IMR-90 (cell line): ENCODE data around the gene DCAF15. TPM values are rescaled to one million over a fixed set of nuclear protein-coding genes. Genes with fewer than 3 reads are reported as not detected.

Experiments used
- ATAC-seq: fragments of 200-7000 bp; cut with Tn5 transposase; 2 replicates; pipeline ENCODE4 v1.9.1; 2020; ENCODE audit warnings: low read depth, mild to moderate bottlenecking, moderate library complexity
- BruUV-seq: library from RNA; stranded (reverse); fragments of 400-500 nt; replicated peaks from 2 replicates; lab custom pipeline; 2021; lab: Mats Ljungman, UMichigan
- CTCF ChIA-PET: fragments of 300-600 bp; formaldehyde crosslinking; extraction: SDS; loops from one replicate; lab custom pipeline; 2021; ENCODE audit warnings: antibody characterized with exemption; lab: Yijun Ruan, JAX
- POLR2A ChIA-PET: fragments of 300-600 bp; sonication (Branson Sonifier 250); formaldehyde crosslinking; loops from one replicate; lab custom pipeline; 2022; ENCODE audit warnings: antibody characterized with exemption; ENCODE audit not compliant: unreplicated experiment; lab: Charles Lee
- DNase-seq: peaks from one replicate; pipeline ENCODE4 v3.0.0; 2013
- H2AFZ ChIP-seq: replicated peaks from 2 replicates; pipeline ENCODE3; 2013; ENCODE audit warnings: low read length, mild to moderate bottlenecking; ENCODE audit not compliant: poor library complexity
- H2AK5ac ChIP-seq: 2 replicates; pipeline ENCODE4 v1.6.1; 2013; ENCODE audit warnings: low read depth, low read length, inconsistent platforms
- H2AK9ac ChIP-seq: replicated peaks from 2 replicates; pipeline ENCODE3; 2013; ENCODE audit warnings: mild to moderate bottlenecking, low read depth, low read length, moderate library complexity; ENCODE audit not compliant: poor library complexity
- H2BK120ac ChIP-seq: 2 replicates; pipeline ENCODE4 v1.6.1; 2013; ENCODE audit warnings: low read depth, low read length, inconsistent platforms
- H2BK15ac ChIP-seq: 3 replicates; pipeline ENCODE4 v1.6.1; 2013; ENCODE audit warnings: low read depth, low read length, inconsistent platforms
- H2BK20ac ChIP-seq: 2 replicates; pipeline ENCODE4 v1.6.1; 2013; ENCODE audit warnings: low read depth, mild to moderate bottlenecking, inconsistent platforms, low read length, moderate library complexity
- H2BK5ac ChIP-seq: 2 replicates; pipeline ENCODE4 v1.6.1; 2013; ENCODE audit warnings: mild to moderate bottlenecking, low read depth, low read length, inconsistent platforms; ENCODE audit not compliant: poor library complexity, severe bottlenecking
- H3K14ac ChIP-seq: replicated peaks from 2 replicates; pipeline ENCODE4 v1.6.1; 2013; ENCODE audit warnings: low read depth, low read length, inconsistent platforms
- H3K18ac ChIP-seq: 2 replicates; pipeline ENCODE4 v1.6.1; 2013; ENCODE audit warnings: low read depth, low read length, control low read depth
- H3K23ac ChIP-seq: 2 replicates; pipeline ENCODE4 v1.6.1; 2013; ENCODE audit warnings: low read depth, low read length, inconsistent platforms
- H3K27ac ChIP-seq: 2 replicates; pipeline ENCODE4 v1.5.1; 2013; ENCODE audit warnings: mild to moderate bottlenecking, control low read depth, low read length; ENCODE audit not compliant: insufficient read depth
- H3K27me3 ChIP-seq: 2 replicates; pipeline ENCODE4 v1.6.1; 2013; ENCODE audit warnings: low read length; ENCODE audit not compliant: control insufficient read depth, insufficient read depth
- H3K36me3 ChIP-seq: 2 replicates; pipeline ENCODE4 v1.6.1; 2013; ENCODE audit warnings: low read length, mixed read lengths; ENCODE audit not compliant: control insufficient read depth, insufficient read depth
- H3K4ac ChIP-seq: 2 replicates; pipeline ENCODE4 v1.6.1; 2013; ENCODE audit warnings: low read depth, low read length, inconsistent platforms
- H3K4me1 ChIP-seq: 2 replicates; pipeline ENCODE4 v1.6.1; 2013; ENCODE audit warnings: low read length, mixed read lengths; ENCODE audit not compliant: control insufficient read depth, insufficient read depth
- H3K4me2 ChIP-seq: 2 replicates; pipeline ENCODE4 v1.6.1; 2013; ENCODE audit warnings: low read depth, mild to moderate bottlenecking, control low read depth, low read length, moderate library complexity
- H3K4me3 ChIP-seq: 2 replicates; pipeline ENCODE4 v1.5.1; 2013; ENCODE audit warnings: low read depth, mild to moderate bottlenecking, control low read depth, low read length, moderate library complexity; ENCODE audit not compliant: insufficient read depth
- H3K56ac ChIP-seq: 2 replicates; pipeline ENCODE4 v1.6.1; 2013; ENCODE audit warnings: low read length, inconsistent platforms; ENCODE audit not compliant: insufficient read depth; ENCODE audit errors: extremely low read depth
- H3K79me1 ChIP-seq, 2 experiments: 2 replicates each; pipeline ENCODE4 v1.6.1; 2013; ENCODE audit warnings: low read length in 2 of 2, inconsistent platforms in 1 of 2, low read depth in 1 of 2
- H3K9ac ChIP-seq: 2 replicates; pipeline ENCODE4 v1.6.1; 2013; ENCODE audit warnings: low read depth, low read length, control low read depth
- H3K9me1 ChIP-seq: 2 replicates; pipeline ENCODE4 v1.6.1; 2013; ENCODE audit warnings: low read length, inconsistent platforms; ENCODE audit not compliant: insufficient read depth
- H3K9me3 ChIP-seq: 2 replicates; pipeline ENCODE4 v1.6.1; 2013; ENCODE audit warnings: low read length; ENCODE audit not compliant: control insufficient read depth, insufficient read depth
- H4K20me1 ChIP-seq: 2 replicates; pipeline ENCODE4 v1.6.1; 2013; ENCODE audit warnings: low read length, inconsistent platforms; ENCODE audit not compliant: insufficient read depth
- H4K5ac ChIP-seq: 2 replicates; pipeline ENCODE4 v1.6.1; 2013; ENCODE audit warnings: mild to moderate bottlenecking, low read depth, low read length, control low read depth
- H4K8ac ChIP-seq, 2 experiments: 2 replicates each; pipeline ENCODE4 v1.6.1; 2013; ENCODE audit warnings: low read depth in 2 of 2, low read length in 2 of 2, control low read depth in 1 of 2, inconsistent platforms in 1 of 2
- H4K91ac ChIP-seq: 2 replicates; pipeline ENCODE4 v1.6.1; 2013; ENCODE audit warnings: low read depth, low read length, inconsistent platforms; ENCODE audit not compliant: insufficient read depth
- BHLHE40 ChIP-seq: fragments of 150-350 bp; IDR thresholded peaks from 2 replicates; pipeline ENCODE4 v1.6.1; 2016; ENCODE audit warnings: mild to moderate bottlenecking, low read depth, low read length
- CEBPB ChIP-seq: IDR thresholded peaks from 2 replicates; pipeline ENCODE4 v1.6.1; 2012; ENCODE audit warnings: low read depth, low read length, improper control_type of control experiment
- CHD1 ChIP-seq: IDR thresholded peaks from 2 replicates; pipeline ENCODE4 v1.6.1; 2012; ENCODE audit warnings: low read depth, low read length, improper control_type of control experiment
- CTCF ChIP-seq: conservative IDR thresholded peaks from 2 replicates; pipeline ENCODE4 v1.5.1; 2012; ENCODE audit warnings: mild to moderate bottlenecking, low read depth, low read length, improper control_type of control experiment
- FOS ChIP-seq: fragments of 150-350 bp; IDR thresholded peaks from 2 replicates; pipeline ENCODE4 v1.6.1; 2016; ENCODE audit warnings: low read depth, low read length
- MAFK ChIP-seq: IDR thresholded peaks from 2 replicates; pipeline ENCODE4 v1.6.1; 2012; ENCODE audit warnings: low read depth, low read length, improper control_type of control experiment
- MAZ ChIP-seq: IDR thresholded peaks from 2 replicates; pipeline ENCODE4 v1.6.1; 2012; ENCODE audit warnings: low read depth, mild to moderate bottlenecking, low read length, improper control_type of control experiment, moderate library complexity, borderline replicate concordance
- MXI1 ChIP-seq: IDR thresholded peaks from 2 replicates; pipeline ENCODE4 v1.6.1; 2012; ENCODE audit warnings: low read depth, mild to moderate bottlenecking, low read length, moderate library complexity, borderline replicate concordance
- NFE2L2 ChIP-seq: fragments of 150-350 bp; IDR thresholded peaks from 2 replicates; pipeline ENCODE4 v1.6.1; 2016; ENCODE audit warnings: low read depth, mild to moderate bottlenecking, low read length
- POLR2A ChIP-seq: IDR thresholded peaks from 2 replicates; pipeline ENCODE4 v1.6.1; 2012; ENCODE audit warnings: mild to moderate bottlenecking, low read depth, low read length
- RAD21 ChIP-seq: IDR thresholded peaks from 2 replicates; pipeline ENCODE4 v1.6.1; 2012; ENCODE audit warnings: low read length, improper control_type of control experiment
- RCOR1 ChIP-seq: IDR thresholded peaks from 2 replicates; pipeline ENCODE4 v1.6.1; 2012; ENCODE audit warnings: mild to moderate bottlenecking, low read length, improper control_type of control experiment; ENCODE audit not compliant: insufficient replicate concordance
- RFX5 ChIP-seq: IDR thresholded peaks from 2 replicates; pipeline ENCODE4 v1.8.0; 2012; ENCODE audit warnings: low read depth, mild to moderate bottlenecking, low read length, moderate library complexity
- SMC3 ChIP-seq: fragments of 150-350 bp; IDR thresholded peaks from 2 replicates; pipeline ENCODE4 v1.6.1; 2016; ENCODE audit warnings: low read depth, mild to moderate bottlenecking, antibody characterized with exemption, low read length, moderate library complexity
- WGBS, 2 experiments: methylation state at CpG; one replicate each; pipeline versions ENCODE4 v1.1.5 to v1.1.7; 2013; ENCODE audit warnings: missing lambda C conversion rate in 2 of 2; ENCODE audit not compliant: insufficient read length in 1 of 2; ENCODE audit errors: extremely low coverage in 2 of 2; 5-methylcytosine and 5-hydroxymethylcytosine counted together
- dilution Hi-C: fragments of 300-500 bp; cut with HindIII; formaldehyde crosslinking; loops from one replicate; pipeline ENCODE4 v1.14.3; 2018; ENCODE audit warnings: low sequenced_read_pairs; ENCODE audit not compliant: unreplicated experiment
- in situ Hi-C: fragments of 300-500 bp; cut with MboI; formaldehyde crosslinking; loops from 3 replicates; pipeline ENCODE4 v1.14.3; 2019; ENCODE audit warnings: low sequenced_read_pairs, inconsistent platforms, mixed read lengths
- intact Hi-C: fragments of 100-400 bp; cut with micrococcal nuclease; formaldehyde crosslinking; loops from 2 replicates; pipeline ENCODE4 v1.10.0; 2022
- polyA plus RNA-seq, 3 experiments: library from polyadenylated mRNA; depleted of rRNA; stranded (reverse); fragments of >200 nt; gene quantifications; 2 replicates each; pipeline ENCODE4 v1.2.3, GENCODE V29; 2012; ENCODE audit warnings: low replicate concordance in 1 of 3
- total RNA-seq: library from RNA; depleted of rRNA; stranded (reverse); fragments of >200 nt; gene quantifications from 2 replicates; pipeline ENCODE4 v1.2.3, GENCODE V29; 2012
- TF ChIP-seq, protein P1 (sequence below): fragments of 150-350 bp; IDR thresholded peaks from 2 replicates; pipeline ENCODE4 v1.6.1; 2016; ENCODE audit warnings: low read depth, mild to moderate bottlenecking, low read length, moderate library complexity, borderline replicate concordance
- TF ChIP-seq, protein P2 (sequence below): fragments of 150-350 bp; IDR thresholded peaks from 2 replicates; pipeline ENCODE4 v1.6.1; 2017; ENCODE audit warnings: mild to moderate bottlenecking, antibody characterized with exemption, low read length, low read depth

Gene DCAF15
- total and polyA plus RNA-seq, 2 of the 4 experiments (the other 2 are of a cell fraction): 6.8 to 31.0 TPM

- 100% methylated on average over 4 of the region's 17 CpGs; no CpG with 5 or more reads in 1 of the 2 experiments for WGBS, 2 experiments
- no peak for TF ChIP-seq CTCF
- no peak for TF ChIP-seq RCOR1
- no peak for TF ChIP-seq MXI1
- no peak for TF ChIP-seq SMC3
- TF ChIP-seq FOS: no peak
- TF ChIP-seq RFX5: no peak
- TF ChIP-seq POLR2A: no peak
- TF ChIP-seq MAFK: no peak
- TF ChIP-seq BHLHE40: no peak
- TF ChIP-seq, protein P1, sequence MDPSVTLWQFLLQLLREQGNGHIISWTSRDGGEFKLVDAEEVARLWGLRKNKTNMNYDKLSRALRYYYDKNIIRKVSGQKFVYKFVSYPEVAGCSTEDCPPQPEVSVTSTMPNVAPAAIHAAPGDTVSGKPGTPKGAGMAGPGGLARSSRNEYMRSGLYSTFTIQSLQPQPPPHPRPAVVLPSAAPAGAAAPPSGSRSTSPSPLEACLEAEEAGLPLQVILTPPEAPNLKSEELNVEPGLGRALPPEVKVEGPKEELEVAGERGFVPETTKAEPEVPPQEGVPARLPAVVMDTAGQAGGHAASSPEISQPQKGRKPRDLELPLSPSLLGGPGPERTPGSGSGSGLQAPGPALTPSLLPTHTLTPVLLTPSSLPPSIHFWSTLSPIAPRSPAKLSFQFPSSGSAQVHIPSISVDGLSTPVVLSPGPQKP: no peak
- no peak for TF ChIP-seq CHD1
- no peak for TF ChIP-seq RAD21
- TF ChIP-seq CEBPB: no peak
- TF ChIP-seq, protein P2, sequence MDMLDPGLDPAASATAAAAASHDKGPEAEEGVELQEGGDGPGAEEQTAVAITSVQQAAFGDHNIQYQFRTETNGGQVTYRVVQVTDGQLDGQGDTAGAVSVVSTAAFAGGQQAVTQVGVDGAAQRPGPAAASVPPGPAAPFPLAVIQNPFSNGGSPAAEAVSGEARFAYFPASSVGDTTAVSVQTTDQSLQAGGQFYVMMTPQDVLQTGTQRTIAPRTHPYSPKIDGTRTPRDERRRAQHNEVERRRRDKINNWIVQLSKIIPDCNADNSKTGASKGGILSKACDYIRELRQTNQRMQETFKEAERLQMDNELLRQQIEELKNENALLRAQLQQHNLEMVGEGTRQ: no peak
- TF ChIP-seq NFE2L2: no peak
- TF ChIP-seq MAZ: no peak
- no peak for ATAC-seq
- H3K27me3 ChIP-seq: no peaks in the 10 kb centered on the region
- H3K56ac ChIP-seq: no peak overlapping the region
- H2AK9ac ChIP-seq: no peak overlapping the region
- no peak overlapping the region for H2BK20ac ChIP-seq
- H2BK5ac ChIP-seq: no peak overlapping the region
- dilution Hi-C loops (no loop called here), intact Hi-C loops (no loop called here), in situ Hi-C loops (no loop called here)
- H3K36me3 ChIP-seq: peaks cover 31% of the 10 kb centered on the region
- no peaks in the 10 kb centered on the region for H3K9me3 ChIP-seq
- H3K79me1 ChIP-seq: no peaks in the 10 kb centered on the region
- H3K4ac ChIP-seq: no peak overlapping the region
- H4K91ac ChIP-seq: no peak overlapping the region
- H4K8ac ChIP-seq: no peak overlapping the region
- H3K9me1 ChIP-seq: no peaks in the 10 kb centered on the region
- H2BK15ac ChIP-seq: no peak overlapping the region
- BruUV-seq: no TSS peak
- POLR2A ChIA-PET: no interaction called here
- CTCF ChIA-PET: no interaction called here
- no peak overlapping the region for H3K9ac ChIP-seq
- H3K18ac ChIP-seq: no peak overlapping the region
- no peak overlapping the region for H3K14ac ChIP-seq
- no peak overlapping the region for H4K5ac ChIP-seq
- H3K4me1 ChIP-seq: peaks cover 2% of the 10 kb centered on the region; the same call in 1 of the 2 replicates
- H4K20me1 ChIP-seq: no peaks in the 10 kb centered on the region
- no peak overlapping the region for H3K27ac ChIP-seq
- no peak overlapping the region for H3K23ac ChIP-seq
- no peak overlapping the region for H2BK120ac ChIP-seq
- H2AK5ac ChIP-seq: no peak overlapping the region
- H2AFZ ChIP-seq: no peak overlapping the region
- H3K4me3 ChIP-seq: no peak overlapping the region
- no peak overlapping the region for H3K4me2 ChIP-seq
- DNase-seq: no peak
Observed at GRCh38 chr19:13913352-13913751, 39.0 kb upstream of the DCAF15 start.
